ENCODE data around the gene TYRP1.

The TYRP1 gene

GRCh38 chr9:12723409-12724028 lies 30.3 kb downstream of the TYRP1 start:
- no peaks in the 10 kb centered on the region for H3K36me3 ChIP-seq (ENCODE audit: insufficient read depth, low read length)
- H3F3A ChIP-seq (ENCODE audit: low read depth): no peaks in the 10 kb centered on the region
- peak overlapping the region; percentile 33; the same call in 1 of the 2 replicates for H2AFZ ChIP-seq (ENCODE audit: low read length)
- no peak overlapping the region for H3K9ac ChIP-seq (ENCODE audit: low read depth, low read length, poor library complexity, severe bottlenecking)
- no peak overlapping the region for H3K4me3 ChIP-seq (ENCODE audit: low read length, poor library complexity, severe bottlenecking)
- H3K9me2 ChIP-seq (replicated peaks; ENCODE audit: low read depth, low read length): no peaks in the 10 kb centered on the region
- H3K79me2 ChIP-seq (ENCODE audit: insufficient read depth, low read length): no peaks in the 10 kb centered on the region
- H4K20me1 ChIP-seq (ENCODE audit: insufficient read depth, low read length, poor library complexity, severe bottlenecking): no peaks in the 10 kb centered on the region
- no peak for TF ChIP-seq EZH2phosphoT487 (IDR thresholded peaks at IDR 0.05; ENCODE audit: borderline replicate concordance)
- TF ChIP-seq, protein P1, sequence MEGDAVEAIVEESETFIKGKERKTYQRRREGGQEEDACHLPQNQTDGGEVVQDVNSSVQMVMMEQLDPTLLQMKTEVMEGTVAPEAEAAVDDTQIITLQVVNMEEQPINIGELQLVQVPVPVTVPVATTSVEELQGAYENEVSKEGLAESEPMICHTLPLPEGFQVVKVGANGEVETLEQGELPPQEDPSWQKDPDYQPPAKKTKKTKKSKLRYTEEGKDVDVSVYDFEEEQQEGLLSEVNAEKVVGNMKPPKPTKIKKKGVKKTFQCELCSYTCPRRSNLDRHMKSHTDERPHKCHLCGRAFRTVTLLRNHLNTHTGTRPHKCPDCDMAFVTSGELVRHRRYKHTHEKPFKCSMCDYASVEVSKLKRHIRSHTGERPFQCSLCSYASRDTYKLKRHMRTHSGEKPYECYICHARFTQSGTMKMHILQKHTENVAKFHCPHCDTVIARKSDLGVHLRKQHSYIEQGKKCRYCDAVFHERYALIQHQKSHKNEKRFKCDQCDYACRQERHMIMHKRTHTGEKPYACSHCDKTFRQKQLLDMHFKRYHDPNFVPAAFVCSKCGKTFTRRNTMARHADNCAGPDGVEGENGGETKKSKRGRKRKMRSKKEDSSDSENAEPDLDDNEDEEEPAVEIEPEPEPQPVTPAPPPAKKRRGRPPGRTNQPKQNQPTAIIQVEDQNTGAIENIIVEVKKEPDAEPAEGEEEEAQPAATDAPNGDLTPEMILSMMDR (conservative IDR thresholded peaks at IDR 0.05; ENCODE audit: low read length): peak; percentile 60
- peaks cover 3% of the 10 kb centered on the region for H3K4me1 ChIP-seq (ENCODE audit: insufficient read depth, low read length, poor library complexity, severe bottlenecking)
- no peaks in the 10 kb centered on the region for H3K9me3 ChIP-seq (ENCODE audit: insufficient read depth, low read depth, low read length)
- no peaks in the 10 kb centered on the region for H3K27me3 ChIP-seq (ENCODE audit: insufficient read depth, low read length, poor library complexity, severe bottlenecking)
- H3K4me2 ChIP-seq (ENCODE audit: low read depth, low read length, poor library complexity, severe bottlenecking): no peak overlapping the region

DNA sequence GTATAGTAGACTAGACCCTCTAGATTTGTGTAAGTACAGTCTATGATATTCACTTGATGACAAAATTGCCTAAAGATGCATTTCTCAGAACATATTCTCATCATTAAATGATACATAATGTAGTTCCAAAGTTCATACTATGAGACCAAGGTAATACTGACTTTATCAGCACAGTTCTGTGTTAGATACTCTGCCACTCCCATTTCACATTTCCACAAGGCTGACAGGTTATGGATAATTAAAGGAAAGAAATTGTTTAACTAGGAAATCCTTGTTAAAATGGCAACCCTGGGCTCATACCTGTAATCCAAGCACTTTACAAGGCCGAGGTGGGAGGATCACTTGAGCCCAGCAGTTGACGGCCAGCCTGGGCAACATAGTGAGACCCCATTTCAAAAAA lies 33.6 kb downstream of the TYRP1 start:
- H4K20me1 ChIP-seq (ENCODE audit: insufficient read depth, low read length, poor library complexity, severe bottlenecking): no peaks in the 10 kb centered on the region
- H3F3A ChIP-seq (ENCODE audit: low read depth): no peaks in the 10 kb centered on the region
- no peaks in the 10 kb centered on the region for H3K79me2 ChIP-seq (ENCODE audit: insufficient read depth, low read length)
- TF ChIP-seq EZH2phosphoT487 (IDR thresholded peaks at IDR 0.05; ENCODE audit: borderline replicate concordance): no peak
- TF ChIP-seq, protein P1 (conservative IDR thresholded peaks at IDR 0.05; ENCODE audit: low read length): no peak
- no peak overlapping the region for H3K9ac ChIP-seq (ENCODE audit: low read depth, low read length, poor library complexity, severe bottlenecking)
- H3K4me2 ChIP-seq (ENCODE audit: low read depth, low read length, poor library complexity, severe bottlenecking): no peak overlapping the region
- no peaks in the 10 kb centered on the region for H3K4me1 ChIP-seq (ENCODE audit: insufficient read depth, low read length, poor library complexity, severe bottlenecking)
- no peaks in the 10 kb centered on the region for H3K9me2 ChIP-seq (replicated peaks; ENCODE audit: low read depth, low read length)
- no peak overlapping the region for H3K4me3 ChIP-seq (ENCODE audit: low read length, poor library complexity, severe bottlenecking)
- H3K9me3 ChIP-seq (ENCODE audit: insufficient read depth, low read depth, low read length): no peaks in the 10 kb centered on the region
- no peak overlapping the region for H2AFZ ChIP-seq (ENCODE audit: low read length)
- H3K36me3 ChIP-seq (ENCODE audit: insufficient read depth, low read length): no peaks in the 10 kb centered on the region
- H3K27me3 ChIP-seq (ENCODE audit: insufficient read depth, low read length, poor library complexity, severe bottlenecking): no peaks in the 10 kb centered on the region

DNA sequence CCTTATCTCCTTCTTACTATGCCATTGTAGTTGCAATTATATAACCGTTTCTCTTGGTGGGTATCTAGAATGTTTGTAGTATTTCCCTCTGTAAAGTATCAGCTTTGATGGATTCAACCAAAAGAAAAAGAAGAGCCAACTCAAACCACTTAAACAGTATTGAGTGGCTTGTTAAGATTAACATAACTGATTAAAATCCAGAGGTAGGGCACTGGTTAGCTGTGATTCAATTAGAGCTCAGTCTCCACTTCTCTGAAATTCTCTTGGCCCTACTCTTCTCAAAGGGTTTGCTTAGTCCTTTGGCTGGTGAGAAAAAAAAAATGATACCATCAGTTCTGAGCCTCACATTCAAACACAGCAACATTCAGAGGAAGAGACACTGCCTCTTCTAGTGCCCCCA lies 37.0 kb downstream of the TYRP1 start:
- TF ChIP-seq, protein P1 (conservative IDR thresholded peaks at IDR 0.05; ENCODE audit: low read length): no peak
- no peak for TF ChIP-seq EZH2phosphoT487 (IDR thresholded peaks at IDR 0.05; ENCODE audit: borderline replicate concordance)
- Histone ChIP-seq H3K27me3 (ENCODE audit: insufficient read depth, low read length, poor library complexity, severe bottlenecking) (no peaks in the 10 kb centered on the region), H2AFZ (ENCODE audit: low read length) (no peak overlapping the region), H3K4me1 (ENCODE audit: insufficient read depth, low read length, poor library complexity, severe bottlenecking) (no peaks in the 10 kb centered on the region), H3F3A (ENCODE audit: low read depth) (no peaks in the 10 kb centered on the region), H4K20me1 (ENCODE audit: insufficient read depth, low read length, poor library complexity, severe bottlenecking) (no peaks in the 10 kb centered on the region), H3K4me3 (ENCODE audit: low read length, poor library complexity, severe bottlenecking) (no peak overlapping the region), H3K36me3 (ENCODE audit: insufficient read depth, low read length) (no peaks in the 10 kb centered on the region), H3K9me3 (ENCODE audit: insufficient read depth, low read depth, low read length) (no peaks in the 10 kb centered on the region), H3K79me2 (ENCODE audit: insufficient read depth, low read length) (no peaks in the 10 kb centered on the region), H3K9ac (ENCODE audit: low read depth, low read length, poor library complexity, severe bottlenecking) (no peak overlapping the region), H3K9me2 (replicated peaks; ENCODE audit: low read depth, low read length) (no peaks in the 10 kb centered on the region), H3K4me2 (ENCODE audit: low read depth, low read length, poor library complexity, severe bottlenecking) (no peak overlapping the region)

All from Loucy (cell line).